Ramos (cell line): ENCODE measurements around the gene PRUNE2.
"Not testable (repeated sequence)": the region's sequence is repeated elsewhere in the genome, so short reads cannot be mapped to it uniquely, and the experiment has no call there.

Experiments
- in situ Hi-C: fragments of 300-500 bp; cut with MboI; formaldehyde crosslinking; loops from one replicate; pipeline ENCODE4 v1.14.3; 2022; ENCODE audit warnings: low sequenced_read_pairs; ENCODE audit not compliant: unreplicated experiment

Gene PRUNE2

GRCh38 chr9:76615177-76615603, 290.7 kb downstream of the PRUNE2 start:
- in situ Hi-C loops, result no loop called here

GRCh38 chr9:76613974-76614373, 291.9 kb downstream of the PRUNE2 start:
- in situ Hi-C loops, result no loop called here

- in situ Hi-C loops, result no loop called here
These were observed 292.6 kb downstream of the PRUNE2 start for GRCh38 chr9:76613150-76613781.

GRCh38 chr9:76610011-76610352, 295.9 kb downstream of the PRUNE2 start:
- in situ Hi-C loops, result no loop called here

- in situ Hi-C loops, result no loop called here
These were observed 296.5 kb downstream of the PRUNE2 start for GRCh38 chr9:76609285-76610010.

GRCh38 chr9:76608575-76609273, 297.2 kb downstream of the PRUNE2 start:
- in situ Hi-C loops, result no loop called here

GRCh38 chr9:76607730-76608436, 298.0 kb downstream of the PRUNE2 start:
- in situ Hi-C loops, result no loop called here

- in situ Hi-C loops, result no loop called here
These were observed 300.5 kb downstream of the PRUNE2 start for GRCh38 chr9:76605321-76605900.

- in situ Hi-C loops, result no loop called here
These were observed 301.9 kb downstream of the PRUNE2 start for GRCh38 chr9:76603931-76604570.

GRCh38 chr9:76603448-76603895, 302.4 kb downstream of the PRUNE2 start:
- in situ Hi-C loops, result no loop called here

- in situ Hi-C loops, result no loop called here
These were observed 303.7 kb downstream of the PRUNE2 start for GRCh38 chr9:76602199-76602598.

- in situ Hi-C loops, result no loop called here
These were observed 305.8 kb downstream of the PRUNE2 start for GRCh38 chr9:76600007-76600615.

- in situ Hi-C loops, result no loop called here
These were observed 306.9 kb downstream of the PRUNE2 start for GRCh38 chr9:76598981-76599380.

- in situ Hi-C loops, result no loop called here
These were observed 310.3 kb downstream of the PRUNE2 start for GRCh38 chr9:76595645-76596044.

- in situ Hi-C loops, result no loop called here
These were observed 311.0 kb downstream of the PRUNE2 start for GRCh38 chr9:76594764-76595424.

GRCh38 chr9:76593961-76594735, 311.8 kb downstream of the PRUNE2 start:
- in situ Hi-C loops, result not testable (repeated sequence)

GRCh38 chr9:76592974-76593347, 313.0 kb downstream of the PRUNE2 start:
- in situ Hi-C loops, result no loop called here
